B cell (primary cell): Measurements from ENCODE around the gene EIF3M. TPM values are rescaled to one million over a fixed set of nuclear protein-coding genes. Genes with fewer than 3 reads are reported as not detected.

Experiments
- ATAC-seq: fragments of 200-7000 bp; cut with Tn5 transposase; one replicate; pipeline ENCODE4 v1.10.0; 2021; ENCODE audit warnings: low read depth, mild to moderate bottlenecking, moderate number of reproducible peaks, moderate library complexity
- CTCF ChIA-PET: fragments of 350-600 bp; sonication (Branson Sonifier 250); formaldehyde crosslinking; loops from one replicate; lab custom pipeline; 2021; ENCODE audit warnings: antibody characterized with exemption, inconsistent platforms; lab: Charles Lee
- POLR2A ChIA-PET: fragments of 350-600 bp; sonication (Branson Sonifier 250); formaldehyde crosslinking; loops from one replicate; lab custom pipeline; 2021; ENCODE audit warnings: antibody characterized with exemption; lab: Charles Lee
- DNase-seq: peaks from one replicate; pipeline ENCODE4 v3.0.0; 2013
- H2AFZ ChIP-seq: 2 replicates; pipeline ENCODE4 v1.6.1; 2012; ENCODE audit warnings: mild to moderate bottlenecking, low read depth, low read length; ENCODE audit not compliant: insufficient read depth, poor library complexity, severe bottlenecking
- H3K27ac ChIP-seq, 2 donors: 1 replicate in 1 of 2; 2 replicates in 1 of 2; pipeline ENCODE4 v1.5.1; 2012 to 2013; ENCODE audit warnings: low read length in 2 of 2, mild to moderate bottlenecking in 2 of 2, moderate library complexity in 1 of 2
- H3K27me3 ChIP-seq, 4 experiments: fragments of 200-600 bp in 1 of 4; sonication (generic) in 1 of 4; replicated peaks in 1 of 4; 1 replicate in 2 of 4; 2 replicates in 2 of 4; pipeline versions ENCODE4 v1.6.1 to v1.7.0; 2013 to 2016; ENCODE audit warnings: low read length in 3 of 4, mild to moderate bottlenecking in 2 of 4, mixed read lengths in 1 of 4, moderate library complexity in 1 of 4; ENCODE audit not compliant: insufficient read depth in 4 of 4, control insufficient read depth in 3 of 4; ENCODE audit errors: control extremely low read depth in 1 of 4
- H3K36me3 ChIP-seq, 2 experiments: replicated peaks in 1 of 2; 1 replicate in 1 of 2; 2 replicates in 1 of 2; pipeline versions ENCODE4 v1.6.1 to v1.7.1; 2013; ENCODE audit warnings: low read length in 1 of 2; ENCODE audit not compliant: insufficient read depth in 2 of 2, control insufficient read depth in 1 of 2; ENCODE audit errors: control extremely low read depth in 1 of 2, extremely low read depth in 1 of 2
- H3K4me1 ChIP-seq, 2 donors: fragments of 200-600 bp in 1 of 2; sonication (generic) in 1 of 2; 1 replicate in 1 of 2; 2 replicates in 1 of 2; pipeline versions ENCODE4 v1.5.1 to v1.6.1; 2013 to 2017; ENCODE audit warnings: low read length in 2 of 2; ENCODE audit not compliant: control insufficient read depth in 2 of 2, insufficient read depth in 2 of 2
- H3K4me2 ChIP-seq: replicated peaks from 2 replicates; pipeline ENCODE3; 2012; ENCODE audit warnings: mild to moderate bottlenecking, low read depth, low read length; ENCODE audit not compliant: poor library complexity, severe bottlenecking
- H3K4me3 ChIP-seq, 5 experiments: fragments of 200-600 bp in 1 of 5; sonication (generic) in 1 of 5; 1 replicate in 3 of 5; 2 replicates in 2 of 5; pipeline versions ENCODE4 v1.5.1 to v1.7.0; 2011 to 2016; ENCODE audit warnings: low read length in 4 of 5, mild to moderate bottlenecking in 4 of 5, low read depth in 2 of 5, control low read depth in 1 of 5, moderate library complexity in 1 of 5; ENCODE audit not compliant: insufficient read depth in 1 of 5; ENCODE audit errors: control extremely low read depth in 1 of 5, extremely low read depth in 1 of 5
- H3K79me2 ChIP-seq: fragments of 200-600 bp; sonication (generic); one replicate; pipeline ENCODE4 v1.6.0; 2016; ENCODE audit warnings: low read length; ENCODE audit not compliant: control insufficient read depth, insufficient read depth
- H3K9ac ChIP-seq: fragments of 200-600 bp; sonication (generic); 2 replicates; pipeline ENCODE4 v1.6.1; 2017; ENCODE audit warnings: mild to moderate bottlenecking, low read length, moderate library complexity
- H3K9me3 ChIP-seq, 3 donors: one replicate each; pipeline versions ENCODE4 v1.6.1 to v1.7.1; 2013; ENCODE audit warnings: low read length in 2 of 3; ENCODE audit not compliant: control insufficient read depth in 2 of 3, insufficient read depth in 1 of 3; ENCODE audit errors: control extremely low read depth in 1 of 3
- H4K20me1 ChIP-seq: 2 replicates; pipeline ENCODE4 v1.6.0; 2012; ENCODE audit warnings: mild to moderate bottlenecking, low read length; ENCODE audit not compliant: insufficient read depth, control insufficient read depth, poor library complexity, severe bottlenecking
- H3K27ac Mint-ChIP-seq: one replicate; pipeline ENCODE4 v1.8.0; 2021; ENCODE audit warnings: mixed read lengths
- H3K27me3 Mint-ChIP-seq: one replicate; pipeline ENCODE4 v1.8.0; 2021; ENCODE audit warnings: mixed read lengths
- H3K4me1 Mint-ChIP-seq: one replicate; pipeline ENCODE4 v1.8.0; 2021; ENCODE audit warnings: mixed read lengths
- H3K4me3 Mint-ChIP-seq: one replicate; pipeline ENCODE4 v1.8.0; 2021; ENCODE audit warnings: mixed read lengths
- H3K9me3 Mint-ChIP-seq: one replicate; pipeline ENCODE4 v1.8.0; 2022; ENCODE audit warnings: mixed read lengths; ENCODE audit not compliant: insufficient read depth
- CTCF ChIP-seq: fragments of 200-600 bp; IDR thresholded peaks from one replicate; pipeline ENCODE4 v1.8.0; 2022; ENCODE audit warnings: antibody characterized with exemption, mild to moderate bottlenecking
- EZH2 ChIP-seq: IDR thresholded peaks from 2 replicates; pipeline ENCODE4 v1.6.1; 2012; ENCODE audit warnings: borderline replicate concordance, low read depth, mild to moderate bottlenecking, moderate library complexity, low read length; ENCODE audit not compliant: insufficient read depth, poor library complexity, severe bottlenecking
- WGBS: methylation state at CpG from one replicate; pipeline ENCODE4 v1.1.5; 2013; ENCODE audit warnings: missing lambda C conversion rate; ENCODE audit not compliant: insufficient coverage; 5-methylcytosine and 5-hydroxymethylcytosine counted together
- intact Hi-C: fragments of 100-400 bp; cut with micrococcal nuclease; formaldehyde crosslinking; loops from one replicate; pipeline ENCODE4 v1.10.0; 2022
- polyA plus RNA-seq: library from polyadenylated mRNA; depleted of rRNA; stranded (reverse); fragments of >200 nt; gene quantifications from 2 replicates; pipeline ENCODE4 v1.2.3, GENCODE V29; 2012
- total RNA-seq, 2 donors: library from RNA; stranded (reverse); fragments of 120-200 nt in 1 of 2; gene quantifications; 1 replicate in 1 of 2; 2 replicates in 1 of 2; pipeline versions ENCODE4 v1.2.3 to v1.2.4, GENCODE V29; 2013 to 2022

Gene EIF3M
- total and polyA plus RNA-seq, 2 donors (not counting 1 experiment from before 2014, with no cell fraction given), result 147 to 174 TPM

DNA sequence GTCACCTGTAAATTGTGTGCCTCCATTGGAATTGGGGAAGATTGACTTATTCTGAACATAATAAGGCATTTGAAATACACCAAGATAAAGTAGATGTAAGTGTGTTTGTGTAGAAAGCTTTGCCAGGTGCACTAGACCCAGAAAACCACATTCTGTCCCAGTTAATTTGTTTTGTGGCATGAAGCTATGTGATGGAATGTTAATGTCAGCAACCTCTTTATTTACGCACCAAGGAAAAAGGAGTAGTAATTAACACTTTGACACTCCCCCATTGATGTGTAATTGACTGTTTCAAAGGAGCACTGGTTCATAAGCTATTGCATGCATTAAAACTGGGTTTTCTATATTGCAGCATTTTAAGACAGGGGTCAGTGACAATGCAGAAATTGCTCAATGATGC lies 14.3 kb downstream of the EIF3M start:
- H4K20me1 ChIP-seq, result peaks cover 1% of the 10 kb centered on the region
- no peak overlapping the region for H3K9ac ChIP-seq
- Mint-ChIP-seq H3K4me3 (no peak overlapping the region), H3K27me3 (no peaks in the 10 kb centered on the region), H3K27ac (no peak overlapping the region), H3K4me1 (no peaks in the 10 kb centered on the region), H3K9me3 (no peaks in the 10 kb centered on the region)
- no peak for DNase-seq
- H2AFZ ChIP-seq, result no peak overlapping the region
- no peaks in the 10 kb centered on the region for H3K27me3 ChIP-seq
- no peak for ATAC-seq
- H3K36me3 ChIP-seq, result peaks cover 15 to 76% of the 10 kb centered on the region in 2 experiments
- WGBS, result no CpG with 5 or more reads among the region's 1 CpG
- H3K4me2 ChIP-seq, result no peak overlapping the region
- ChIA-PET CTCF (interaction anchor here (0.9 kb wide), 1 partner anchor 11 kb away, joined by 3 read pairs; no protein-coding TSS in a partner anchor), POLR2A (no interaction called here)
- H3K9me3 ChIP-seq, result no peaks in the 10 kb centered on the region
- H3K79me2 ChIP-seq, result peaks cover 4% of the 10 kb centered on the region
- H3K4me3 ChIP-seq, result no peak overlapping the region
- no peaks in the 10 kb centered on the region for H3K4me1 ChIP-seq
- H3K27ac ChIP-seq, result no peak overlapping the region
- intact Hi-C loops, result no loop called here
- TF ChIP-seq EZH2, result no peak
- TF ChIP-seq CTCF, result no peak

DNA sequence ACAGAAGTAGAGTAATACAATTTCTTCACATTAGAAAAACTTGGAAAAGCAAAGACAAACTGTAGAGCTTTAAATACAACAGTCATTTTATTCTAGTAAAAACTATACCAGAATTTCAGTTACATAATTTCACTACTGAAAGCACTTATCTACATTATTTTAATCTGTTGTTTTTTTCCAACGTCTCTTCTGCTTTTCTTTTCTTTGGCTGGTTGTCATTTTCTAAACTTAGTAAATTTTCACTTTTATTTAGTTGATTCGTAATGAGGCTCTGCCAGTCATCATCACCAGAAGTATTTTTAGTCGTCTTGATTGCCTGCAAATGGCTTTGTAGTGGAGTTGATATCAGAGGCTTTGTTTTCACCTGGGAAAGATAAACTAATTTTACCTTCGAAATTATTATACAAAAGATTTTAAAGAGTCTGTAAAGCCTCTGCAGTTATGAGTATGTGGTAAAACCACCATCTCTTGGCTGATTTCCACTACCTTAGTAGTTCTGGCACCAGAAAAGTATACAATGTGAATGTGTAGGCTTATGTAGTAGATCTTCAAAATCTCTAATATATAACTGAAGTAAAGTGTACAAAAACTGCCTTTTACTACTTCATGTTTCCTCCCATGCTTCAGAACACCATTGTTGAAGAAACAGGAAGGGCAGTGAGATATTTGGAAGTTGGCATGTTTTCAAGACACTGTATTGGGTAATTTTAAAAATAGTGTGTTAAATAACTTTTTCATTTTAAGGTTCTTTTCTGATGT lies 19.2 kb downstream of the EIF3M start:
- no peaks in the 10 kb centered on the region for H3K4me1 ChIP-seq
- no peak overlapping the region for H3K9ac ChIP-seq
- no peak for DNase-seq
- no peak for ATAC-seq
- H3K9me3 ChIP-seq, result no peaks in the 10 kb centered on the region
- Mint-ChIP-seq H3K4me1 (no peaks in the 10 kb centered on the region), H3K27ac (no peak overlapping the region), H3K9me3 (peaks cover 3% of the 10 kb centered on the region), H3K27me3 (no peaks in the 10 kb centered on the region), H3K4me3 (no peak overlapping the region)
- intact Hi-C loops, result no loop called here
- no peak overlapping the region for H3K4me2 ChIP-seq
- TF ChIP-seq EZH2 (no peak), CTCF (no peak)
- POLR2A ChIA-PET, result no interaction called here
- H3K27me3 ChIP-seq, result no peaks in the 10 kb centered on the region
- no peaks in the 10 kb centered on the region for H3K79me2 ChIP-seq
- no peak overlapping the region for H3K27ac ChIP-seq
- H3K36me3 ChIP-seq, result peaks cover 10 to 54% of the 10 kb centered on the region in 2 experiments
- no peak overlapping the region for H3K4me3 ChIP-seq
- CTCF ChIA-PET, result no interaction called here
- no peak overlapping the region for H2AFZ ChIP-seq
- WGBS, result no CpG with 5 or more reads among the region's 4 CpGs
- H4K20me1 ChIP-seq, result no peaks in the 10 kb centered on the region
